ENCODE measurements around the gene CDNF.

The CDNF gene

DNA sequence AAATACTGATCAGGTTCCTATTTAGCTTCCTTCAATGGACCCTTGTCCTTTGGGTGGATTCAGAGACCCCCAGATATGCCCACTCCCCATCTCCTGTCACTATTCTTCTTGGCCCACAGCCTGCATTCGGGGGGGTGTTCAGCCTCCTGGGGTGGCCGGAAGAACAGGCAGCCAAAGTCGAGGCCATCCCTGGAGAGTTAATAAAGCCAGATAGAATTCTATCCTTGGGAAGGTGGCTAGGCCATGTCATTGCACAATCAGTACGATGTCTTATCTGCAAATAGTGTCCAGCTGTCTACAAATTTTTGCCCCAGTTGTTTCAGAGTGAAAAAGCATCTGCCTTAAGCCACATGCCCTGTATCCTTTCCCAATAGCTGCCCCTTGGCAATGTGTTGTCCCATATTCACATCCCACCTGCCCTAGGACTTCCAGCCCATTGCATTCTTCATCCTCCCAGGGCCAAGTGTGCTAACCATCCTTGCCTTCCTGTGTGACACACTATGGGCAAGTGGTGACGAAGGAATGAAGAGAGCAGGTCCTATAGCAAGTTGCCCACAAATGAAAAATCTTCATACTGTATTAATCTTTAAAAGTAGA, 53.3 kb downstream of the CDNF start:
- no peak for DNase-seq (ENCODE audit: low spot score)

DNA sequence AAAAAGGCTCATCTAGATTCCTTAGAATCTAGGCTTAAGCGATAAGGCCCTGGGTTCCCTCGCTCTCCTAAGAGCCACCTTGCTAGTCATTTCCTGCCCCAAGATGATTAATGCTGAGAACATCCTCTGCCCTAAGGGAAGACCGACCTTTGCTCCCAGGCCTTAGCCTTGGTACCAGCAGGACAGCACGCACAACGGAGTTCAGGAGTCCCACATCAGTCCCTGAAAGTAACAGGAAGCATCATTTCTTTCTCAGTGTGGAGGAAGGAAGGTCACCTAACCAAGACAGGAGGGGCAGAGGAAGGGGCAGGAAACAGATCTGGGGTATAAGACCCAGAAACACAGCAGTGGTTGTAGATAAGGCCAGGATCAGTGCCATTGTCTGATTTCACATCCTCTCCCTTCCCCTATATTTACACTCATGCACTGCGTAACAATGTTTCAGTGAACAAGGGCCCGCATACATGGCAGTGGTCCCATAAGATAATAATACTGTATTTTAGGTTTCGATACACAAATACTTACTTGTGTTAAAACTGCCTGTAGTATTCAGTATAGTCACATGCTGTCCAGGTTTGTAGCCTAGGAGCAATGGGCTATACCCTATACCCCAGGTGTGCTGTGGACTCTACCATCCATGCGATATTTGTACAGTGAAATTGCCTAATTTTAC, 55.0 kb downstream of the CDNF start:
- DNase-seq (ENCODE audit: low spot score), result no peak

DNA sequence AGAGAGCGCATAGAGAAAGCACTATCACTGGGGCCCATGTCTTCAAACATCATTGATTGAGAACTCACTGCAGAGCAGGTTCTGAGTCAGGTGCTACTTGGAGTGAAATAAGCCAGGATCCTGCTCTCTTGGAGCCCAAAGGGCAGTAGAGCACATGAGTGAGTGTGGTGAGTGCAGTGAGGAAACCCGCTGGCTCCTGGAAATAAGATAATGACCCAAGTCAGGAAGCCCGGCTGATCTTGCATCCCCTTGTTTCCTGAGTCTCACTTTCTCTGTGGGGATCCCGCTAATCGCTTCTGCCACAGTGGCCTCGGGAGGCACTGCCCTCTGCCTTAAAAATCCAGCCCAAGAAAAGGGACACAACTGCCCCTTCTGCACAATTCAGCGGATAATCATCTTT, 56.1 kb downstream of the CDNF start:
- DNase-seq (ENCODE audit: low spot score), result no peak

DNA sequence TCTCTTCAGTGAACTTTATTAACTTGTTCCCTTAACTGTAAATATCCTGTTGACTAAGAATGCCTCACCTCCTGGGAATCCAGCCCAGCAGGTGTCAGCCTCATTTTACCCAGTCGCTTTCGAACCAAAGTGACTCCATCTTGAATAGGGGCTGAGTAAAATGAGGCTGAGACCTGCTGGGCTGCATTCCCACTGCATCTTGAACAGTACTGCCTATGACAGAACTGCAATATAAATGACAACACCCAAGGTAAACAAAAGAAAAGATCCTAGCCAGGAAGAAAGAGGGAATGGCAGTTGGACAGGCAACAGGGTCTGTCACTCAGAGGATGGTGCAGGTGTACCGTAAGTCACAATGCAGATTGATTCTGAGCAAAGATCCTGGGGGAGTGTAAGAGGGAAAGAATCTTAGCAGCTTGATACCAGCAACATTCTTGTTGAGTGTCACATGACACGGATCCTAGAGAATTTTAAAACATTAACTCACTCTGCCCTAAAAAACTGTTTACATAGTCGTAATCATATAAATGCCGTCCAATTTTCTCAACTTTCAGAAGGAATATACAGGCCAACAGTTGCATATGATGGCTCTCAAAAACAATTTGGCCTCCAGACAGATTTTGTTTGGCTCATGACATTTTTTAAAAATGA, 58.7 kb downstream of the CDNF start:
- DNase-seq (ENCODE audit: low spot score), result no peak

DNA sequence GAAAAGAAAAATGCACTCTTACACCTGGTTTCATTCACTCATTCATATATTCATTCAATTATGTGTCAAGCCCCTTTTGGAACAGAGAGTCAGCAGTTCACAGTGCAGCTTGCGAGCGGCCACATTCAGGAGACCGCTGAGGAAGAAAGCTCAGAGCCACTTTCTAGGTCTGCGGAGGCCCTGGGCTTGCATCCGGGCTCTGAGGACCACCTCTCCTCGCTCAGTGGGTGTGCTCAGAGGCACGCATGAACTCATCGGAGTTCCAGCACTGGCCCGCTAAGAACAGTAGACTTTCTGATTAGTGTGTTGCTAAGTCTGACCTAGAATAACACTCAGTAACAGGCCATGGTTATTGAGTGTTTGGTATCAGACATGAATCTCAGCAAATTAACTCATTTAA, 61.3 kb downstream of the CDNF start:
- DNase-seq (ENCODE audit: low spot score), result no peak

DNA sequence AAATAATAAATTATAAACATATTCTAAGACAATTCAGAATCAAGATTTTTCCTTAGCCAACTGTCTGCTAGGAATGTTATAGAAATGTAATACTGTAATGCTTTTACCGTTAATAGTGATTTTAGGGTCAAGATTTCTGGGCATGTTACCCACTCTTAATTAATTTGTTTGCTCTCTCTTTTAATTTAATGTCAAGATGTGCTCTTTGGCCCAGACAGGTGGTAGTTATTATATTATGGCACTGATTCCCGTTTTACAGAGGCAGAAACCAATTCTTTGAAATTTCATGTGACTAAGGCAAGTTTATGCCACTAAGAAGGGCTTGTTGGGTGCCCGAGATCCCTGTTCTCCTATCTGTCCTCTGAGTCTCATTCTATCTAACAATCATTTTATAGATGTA, 62.2 kb downstream of the CDNF start:
- DNase-seq (ENCODE audit: low spot score), result no peak

DNA sequence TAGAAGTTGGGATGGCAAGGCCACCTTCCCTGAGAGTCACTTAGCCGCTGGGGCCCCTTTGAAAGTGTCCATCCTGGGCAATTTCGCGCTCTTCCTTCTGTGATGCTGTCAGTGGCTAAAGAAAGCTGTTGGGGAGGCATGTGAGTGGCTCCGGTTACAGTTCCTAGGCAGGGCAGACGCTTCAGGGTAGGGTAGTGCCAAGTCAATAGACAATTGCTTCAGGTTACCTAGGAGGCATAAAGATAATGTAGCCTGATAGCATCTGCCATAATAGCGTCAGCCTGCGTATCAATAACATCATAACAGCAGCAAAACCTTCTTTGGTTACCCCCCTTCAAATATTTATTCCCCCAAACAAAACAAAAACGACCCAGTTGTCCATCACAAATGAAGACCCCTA, 63.0 kb downstream of the CDNF start, which contains the start of gene FAM107B:
Gene FAM107B, minus strand, starts transcription at position 101 of the 400 bp plus-strand sequence. CDS start 234 bp downstream, outside the sequence.
- no peak for DNase-seq (ENCODE audit: low spot score)

DNA sequence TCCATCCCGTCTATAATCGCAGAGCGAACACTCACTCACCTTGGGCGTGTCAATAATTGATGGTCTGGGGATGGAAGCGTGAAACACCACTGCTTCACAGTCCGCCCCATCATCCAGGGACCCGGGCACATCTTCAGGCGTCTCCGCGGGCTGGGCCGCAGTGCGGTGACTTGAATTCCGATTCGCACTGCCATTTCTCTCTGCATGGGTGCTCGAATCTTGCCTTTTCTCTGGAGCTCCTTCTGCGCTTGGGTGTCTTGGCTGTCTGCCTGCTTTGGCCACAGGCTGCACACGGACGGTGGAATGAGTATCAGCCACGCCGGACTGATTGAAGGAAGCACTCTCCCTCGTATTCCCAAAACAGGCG, 63.6 kb downstream of the CDNF start:
- no peak for DNase-seq (ENCODE audit: low spot score)

DNA sequence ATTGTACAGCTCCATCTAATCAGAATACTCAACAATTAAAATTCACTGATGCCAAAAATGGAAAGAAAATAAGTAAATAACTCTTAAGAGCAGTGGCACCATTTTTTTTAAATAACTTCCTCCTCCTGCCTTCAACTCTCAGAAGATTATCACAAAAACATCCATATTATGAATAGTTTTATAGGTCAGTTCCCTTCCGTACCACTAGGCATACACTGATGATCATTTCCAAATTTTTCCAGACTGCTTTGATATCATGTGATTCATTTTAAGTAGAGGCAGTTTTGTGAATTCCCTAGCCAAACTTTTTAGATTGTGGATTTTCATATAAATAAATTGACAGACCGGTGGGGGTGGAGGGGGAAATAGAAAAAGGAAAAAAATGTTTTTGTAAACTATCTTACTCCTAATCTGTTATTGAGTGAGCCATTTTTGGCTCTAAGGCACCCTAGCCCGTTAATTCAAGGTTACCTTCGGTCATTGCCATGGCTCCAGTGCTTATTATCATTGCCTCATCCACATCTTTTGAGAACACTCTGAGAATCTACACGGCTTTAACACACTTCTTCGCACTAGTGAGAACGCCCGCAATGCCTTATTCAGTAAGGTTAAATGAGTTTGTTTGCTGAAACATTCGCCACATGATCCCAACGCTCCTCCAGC, 64.2 kb downstream of the CDNF start:
- DNase-seq (ENCODE audit: low spot score), result no peak

DNA sequence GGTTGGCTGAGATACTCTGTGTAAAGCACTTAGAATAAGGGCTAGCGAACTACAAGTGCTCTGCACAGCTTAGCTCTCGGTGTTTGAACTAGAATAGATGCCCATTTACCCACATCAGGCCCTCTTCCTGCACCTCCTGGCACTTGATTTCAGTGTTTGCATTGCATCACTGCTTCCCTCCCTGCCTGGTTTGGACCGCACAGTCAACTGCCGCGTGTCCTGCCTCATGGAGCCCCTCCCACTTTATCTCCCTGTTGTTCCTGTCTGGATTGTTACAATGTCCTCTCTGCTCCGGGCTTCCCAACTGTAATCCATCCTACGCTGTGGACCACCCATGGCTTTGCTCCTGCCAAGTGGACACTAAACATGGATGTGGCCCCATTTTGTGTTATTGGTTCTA, 65.4 kb downstream of the CDNF start:
- no peak for DNase-seq (ENCODE audit: low spot score)

DNA sequence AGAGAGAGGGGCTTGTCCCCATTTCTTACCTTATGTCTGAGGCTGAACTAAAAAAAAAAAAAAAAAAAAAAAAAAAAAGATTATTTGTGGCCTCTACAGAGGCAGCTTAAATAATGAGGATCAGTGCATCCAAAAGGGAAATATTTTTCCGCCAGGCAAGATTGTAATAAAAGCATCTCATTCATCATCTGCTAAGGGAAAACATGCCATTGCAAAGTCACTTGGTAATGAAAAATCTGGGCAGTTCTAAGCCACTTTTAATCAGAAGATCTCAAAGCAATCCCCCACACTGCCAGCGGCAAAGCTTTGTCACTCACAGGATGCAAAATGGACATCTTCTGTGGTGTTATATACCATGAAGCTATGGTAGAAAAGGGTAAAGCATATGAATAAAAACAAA, 66.9 kb downstream of the CDNF start:
- DNase-seq (ENCODE audit: low spot score), result no peak
